NCI-H82 treated with DMSO at 0.1 percent for 48 hours (cell line): ENCODE results near the gene PNKP.

Experiments
- DNase-seq: peaks from one replicate; lab custom pipeline; 2025; ENCODE audit not compliant: unreplicated experiment; lab: John Stamatoyannopoulos, UW

Gene PNKP

DNA sequence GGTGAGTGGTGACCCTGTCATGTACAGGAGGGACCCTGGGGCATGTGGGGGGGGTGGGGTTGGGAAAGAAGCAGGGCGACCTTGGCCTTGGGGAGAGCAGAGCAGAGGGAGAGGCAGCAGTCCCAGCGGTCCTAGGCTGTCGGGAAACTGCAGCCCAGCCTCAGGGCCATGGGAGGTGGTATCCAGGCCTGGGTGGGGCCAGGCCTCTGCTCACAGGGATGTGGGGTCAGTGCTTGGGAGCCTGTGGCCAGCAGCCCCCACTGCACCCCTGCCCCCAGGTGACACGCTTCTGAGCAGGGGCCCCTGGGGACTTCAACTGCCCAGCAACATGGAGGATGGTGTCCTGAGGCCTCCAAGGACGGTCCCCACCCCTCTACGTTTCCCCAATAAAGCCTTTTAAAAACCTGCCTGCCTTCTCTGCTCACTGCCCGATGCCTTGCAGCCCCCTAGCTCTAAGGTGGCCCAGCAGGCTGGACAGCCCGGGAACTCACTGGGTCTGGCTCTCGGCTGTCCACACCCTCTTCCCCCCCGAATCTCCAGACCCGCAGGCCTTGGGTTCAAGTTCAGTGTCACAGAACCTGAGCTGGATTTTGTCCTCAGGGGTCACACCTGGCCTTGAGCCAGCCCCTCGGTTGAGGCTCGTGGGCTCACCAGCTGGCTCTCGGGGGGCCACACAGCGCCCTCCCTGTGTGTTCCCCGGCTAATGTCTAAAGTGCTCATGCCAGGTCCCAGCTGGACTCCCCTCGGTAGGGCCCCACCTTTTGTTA is 6.9 kb downstream of the PNKP start:
- no peak for DNase-seq

DNA sequence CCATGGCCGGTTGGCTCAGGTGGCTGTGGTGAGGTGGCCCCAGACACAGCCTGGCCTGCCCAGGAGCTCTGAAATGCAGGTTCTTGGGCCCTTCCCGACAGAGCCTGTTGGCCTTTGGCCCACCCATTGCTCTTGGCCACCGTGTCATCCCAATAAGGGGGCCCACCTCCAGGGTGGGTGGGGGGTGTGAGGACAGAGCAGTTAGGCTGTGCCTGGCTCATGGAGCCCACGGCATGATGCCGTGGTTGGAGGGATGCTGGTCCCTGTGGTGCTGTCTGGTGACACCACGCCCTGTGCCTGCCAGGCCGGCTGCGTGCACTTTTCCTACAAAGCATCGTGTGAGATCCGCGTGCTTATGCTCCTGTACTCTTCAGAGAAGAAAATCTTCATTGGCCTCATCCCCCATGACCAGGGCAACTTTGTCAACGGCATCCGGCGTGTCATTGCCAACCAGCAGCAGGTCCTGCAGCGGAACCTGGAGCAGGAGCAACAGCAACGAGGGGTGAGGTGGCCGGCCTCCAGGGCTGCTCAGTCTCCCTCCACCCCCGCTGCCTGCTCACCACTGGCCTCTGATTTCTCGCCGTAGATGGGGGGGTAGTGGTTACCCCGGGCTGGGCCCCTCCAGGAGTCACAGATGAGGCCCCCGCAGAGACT is 7.6 kb downstream of the PNKP start:
- no peak for DNase-seq

DNA sequence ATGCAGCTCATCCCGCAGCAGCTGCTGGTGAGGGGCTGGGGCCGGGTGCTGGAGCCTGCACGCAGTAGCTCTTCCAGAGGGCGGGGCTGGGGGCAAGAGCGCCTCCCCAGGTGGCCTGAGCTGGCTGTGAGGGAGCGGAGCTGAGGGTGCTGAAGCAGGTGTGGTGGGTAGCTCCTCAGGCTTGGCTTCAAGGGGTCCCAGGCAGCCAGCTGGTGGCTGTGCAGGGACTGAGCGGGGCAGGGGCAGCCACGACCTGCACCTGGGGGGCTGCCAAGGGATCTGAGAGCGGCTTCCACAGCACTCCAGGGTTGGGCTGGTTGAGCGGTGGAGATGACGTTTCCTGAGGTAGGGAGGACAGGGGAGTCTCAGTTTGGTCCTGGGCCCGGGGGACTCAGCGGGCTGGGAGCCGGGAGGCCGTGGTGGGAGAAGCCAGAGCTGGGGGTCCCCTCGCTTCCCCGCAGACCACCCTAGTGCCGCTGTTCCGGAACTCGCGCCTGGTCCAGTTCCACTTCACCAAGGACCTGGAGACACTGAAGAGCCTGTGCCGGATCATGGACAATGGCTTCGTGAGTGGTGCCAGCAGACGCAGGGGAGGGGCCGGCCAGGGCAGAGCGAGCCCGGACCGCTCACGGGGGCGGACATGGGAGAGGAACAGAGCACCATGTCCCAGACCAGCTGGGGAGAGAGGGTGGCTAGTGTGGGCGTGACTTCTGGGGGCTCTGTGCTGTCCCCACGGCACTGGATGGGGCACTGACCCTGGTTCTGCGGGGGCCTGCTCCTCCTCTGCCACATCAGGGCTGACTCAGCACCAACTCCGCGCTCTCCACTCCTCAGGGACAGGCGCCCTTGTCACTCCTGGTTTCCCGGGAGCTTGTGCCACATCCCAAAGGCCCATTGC is 9.0 kb downstream of the PNKP start:
- DNase-seq, result no peak

GRCh38 chr19:49857838-49858087 is 9.6 kb downstream of the PNKP start:
- no peak for DNase-seq

GRCh38 chr19:49857061-49857837 is 10.1 kb downstream of the PNKP start:
- no peak for DNase-seq

DNA sequence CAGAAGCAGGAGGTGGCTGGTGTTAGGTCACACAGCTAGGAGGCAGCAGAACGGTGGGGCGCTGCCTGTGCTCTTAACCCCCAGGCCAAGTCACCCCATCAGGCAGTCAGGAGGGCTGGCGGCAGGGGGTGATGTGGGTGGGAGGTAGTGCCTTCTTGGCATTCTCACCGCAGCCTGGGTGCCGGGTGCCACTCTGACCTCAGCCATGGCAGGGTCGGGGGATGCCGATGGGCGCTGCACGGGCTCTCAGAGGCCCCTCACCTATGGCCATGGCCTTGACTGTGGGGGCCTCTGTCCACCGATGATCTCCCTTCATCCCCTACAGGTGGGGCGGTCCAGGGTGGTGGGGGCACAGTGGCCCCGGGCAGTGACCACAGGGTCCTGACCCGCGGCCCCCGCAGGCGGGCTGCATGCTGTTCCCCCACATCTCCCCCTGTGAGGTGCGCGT is 10.8 kb downstream of the PNKP start:
- no peak for DNase-seq

DNA sequence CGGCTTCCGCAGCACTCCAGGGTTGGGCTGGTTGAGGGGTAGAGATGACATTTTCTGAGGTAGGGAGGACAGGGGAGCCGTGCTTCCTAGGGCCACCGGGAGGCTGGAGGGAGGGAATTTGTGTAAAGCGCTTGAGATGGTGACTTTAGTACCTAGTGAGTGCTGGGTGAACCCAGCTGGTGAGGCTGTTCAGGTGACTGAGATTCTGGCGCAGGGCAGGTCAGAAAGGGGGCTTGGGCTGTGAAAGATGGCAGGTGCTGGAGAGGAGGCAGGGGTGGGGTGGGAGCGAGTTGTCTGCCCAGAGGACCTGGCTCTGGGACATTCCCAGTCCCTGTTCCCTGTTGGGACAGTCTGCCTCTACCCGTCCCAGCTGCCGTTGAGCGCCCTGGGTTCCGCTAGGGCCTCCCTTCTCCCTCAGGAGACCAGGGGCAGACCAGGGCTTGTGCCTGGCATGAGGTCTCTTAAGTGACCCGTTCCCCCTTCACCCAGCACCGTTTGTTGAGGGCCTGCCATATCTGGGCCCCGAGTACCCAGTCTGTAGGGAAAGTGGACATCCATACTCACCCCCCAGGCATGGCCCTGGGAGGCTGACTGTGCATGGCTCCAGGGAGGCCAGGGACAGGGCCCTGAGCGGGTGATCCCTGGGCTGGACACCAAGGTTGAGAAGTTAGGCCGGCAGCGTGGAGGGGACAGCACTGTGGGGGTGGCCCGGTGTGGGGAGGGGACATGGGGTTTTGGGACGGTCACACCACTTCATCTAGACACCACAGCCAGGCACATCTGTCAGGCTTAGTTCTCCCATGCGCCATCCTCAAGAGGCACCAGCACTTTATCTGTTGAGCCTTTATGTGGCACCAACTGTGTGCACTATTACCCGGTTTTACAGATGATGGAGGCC is 11.5 kb downstream of the PNKP start:
- no peak for DNase-seq

DNA sequence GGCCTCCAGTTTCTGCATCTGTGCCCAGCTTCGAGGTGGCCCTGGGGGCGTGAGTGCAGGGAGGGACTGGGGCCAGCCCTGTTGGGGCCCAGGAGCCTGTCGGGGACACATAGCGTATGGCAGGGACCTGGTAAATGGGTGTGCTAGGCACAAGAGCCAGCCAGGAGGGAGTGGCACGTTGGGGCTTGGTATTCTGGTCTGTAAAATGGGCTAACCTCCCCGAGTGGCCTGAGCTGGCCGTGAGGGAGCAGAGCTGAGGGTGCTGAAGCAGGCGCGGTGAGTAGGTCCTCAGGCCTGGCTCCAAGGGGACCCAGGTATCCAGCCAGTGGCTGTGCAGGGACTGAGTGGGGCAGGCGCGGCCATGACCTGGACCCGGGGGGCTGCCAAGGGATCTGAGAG is 12.1 kb downstream of the PNKP start:
- no peak for DNase-seq

GRCh38 chr19:49854378-49855263 is 12.8 kb downstream of the PNKP start:
- no peak for DNase-seq

GRCh38 chr19:49853852-49854377 is 13.5 kb downstream of the PNKP start:
- no peak for DNase-seq

DNA sequence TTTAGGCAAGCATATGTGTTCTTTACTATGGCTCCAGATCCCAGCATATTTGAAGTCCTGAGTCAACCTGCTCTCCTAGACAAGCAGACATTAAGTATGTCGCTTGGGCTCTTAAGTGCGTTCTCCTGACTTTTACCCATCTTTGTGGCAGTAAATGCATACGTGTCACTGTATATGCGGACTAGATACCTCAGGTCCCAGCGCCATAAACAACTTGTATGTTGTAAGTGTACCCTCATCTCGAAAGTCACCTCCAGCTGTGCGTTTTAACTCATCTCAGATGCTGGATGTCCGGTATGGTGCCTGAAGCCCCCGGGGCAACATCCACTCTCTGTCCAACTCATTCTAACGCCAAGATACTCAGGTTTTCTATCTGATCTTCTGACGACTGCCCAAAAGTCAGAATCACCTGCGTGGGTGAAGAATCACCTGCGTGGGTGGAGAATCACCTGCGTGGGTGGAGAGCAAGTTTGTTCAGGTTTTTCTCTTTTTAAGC is 14.7 kb downstream of the PNKP start:
- no peak for DNase-seq

DNA sequence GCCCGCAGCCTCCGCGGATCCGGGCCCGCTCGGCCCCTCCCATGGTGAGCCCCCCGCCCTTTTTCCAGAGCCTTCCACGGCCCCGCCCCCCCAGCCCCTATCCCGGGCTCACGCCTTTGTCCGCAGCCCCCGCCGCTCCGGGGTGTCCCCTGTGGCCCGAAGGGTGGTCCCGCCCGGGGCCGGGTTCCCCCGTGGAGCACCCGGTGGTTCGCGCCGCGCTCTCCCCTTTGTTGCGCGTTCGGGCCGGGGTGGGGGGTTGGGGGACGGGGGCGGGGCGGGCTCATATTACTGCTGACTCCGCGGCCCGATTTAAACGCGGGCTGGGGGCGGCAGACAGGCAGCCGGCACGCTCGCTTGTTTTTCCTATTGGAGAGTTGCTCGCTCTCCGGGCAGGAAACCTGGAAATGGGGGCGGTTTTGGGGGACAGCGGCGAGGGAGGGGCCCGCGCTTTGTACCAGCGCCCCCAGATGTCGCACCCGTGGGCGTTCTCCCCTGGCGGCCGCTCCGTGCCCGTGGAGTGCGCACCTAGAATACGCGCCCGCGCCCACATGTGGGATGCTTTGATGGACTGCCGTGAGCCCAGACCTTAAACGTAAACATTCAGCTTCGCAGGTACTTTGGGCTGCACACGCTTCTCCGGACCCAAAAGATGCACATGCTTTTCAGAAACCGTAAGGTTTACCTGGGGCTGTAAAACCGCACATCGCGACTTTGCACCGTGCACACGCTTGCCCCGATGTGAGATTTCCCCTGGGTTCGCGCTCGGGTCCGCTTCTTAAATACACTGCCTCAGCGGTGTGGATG is 15.7 kb downstream of the PNKP start:
- peak; percentile 10 for DNase-seq

- DNase-seq, result peak; percentile 80
These were observed 16.7 kb downstream of the PNKP start, which contains the start of gene PTOV1 for GRCh38 chr19:49850487-49851342. TSS of gene PTOV1 (plus strand) at chr19:49851159.

- DNase-seq, result no peak
These were observed 17.2 kb downstream of the PNKP start for GRCh38 chr19:49850221-49850486.

DNA sequence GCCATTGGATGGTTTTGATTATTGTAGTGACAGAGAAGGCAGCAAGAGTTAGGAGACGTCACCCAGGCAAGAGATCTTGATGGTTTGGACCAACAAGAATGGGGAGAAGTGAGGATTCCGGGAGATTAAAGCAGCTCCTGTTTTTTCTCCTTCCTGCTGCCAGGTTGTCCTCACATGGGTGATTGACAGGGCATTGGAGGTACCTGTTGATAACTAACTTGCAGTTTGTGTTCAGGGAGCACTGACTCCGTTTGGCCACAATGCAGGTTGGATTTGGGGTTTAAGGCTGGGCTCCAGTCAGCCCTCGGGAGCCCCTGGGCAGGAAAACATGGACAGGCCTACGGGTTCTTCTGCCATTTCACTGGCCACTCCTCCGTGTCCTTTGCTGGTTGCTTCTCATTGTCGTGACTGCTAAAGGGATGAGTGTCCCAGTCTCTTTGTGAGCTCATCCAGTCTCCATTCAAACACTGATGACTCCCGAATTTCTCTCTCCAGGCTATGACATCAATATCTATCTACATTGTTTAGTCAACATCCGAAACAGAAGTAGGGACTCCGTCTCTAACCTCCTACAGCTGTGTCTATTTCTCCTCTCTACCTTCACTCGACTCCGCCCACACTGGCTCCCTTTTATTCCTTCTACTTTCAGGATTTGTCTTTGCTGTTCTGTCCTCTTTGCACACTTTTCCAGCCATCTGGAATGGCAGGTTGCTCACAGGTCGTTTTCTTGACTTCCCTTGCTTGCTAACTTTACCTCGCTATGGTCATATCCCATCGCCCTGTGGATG is 17.7 kb downstream of the PNKP start:
- no peak for DNase-seq

- no peak for DNase-seq
These were observed 18.4 kb downstream of the PNKP start for GRCh38 chr19:49848938-49849337.
